T-helper 1 cell treated with Interleukin-12 subunit alpha and Interleukin-12 subunit beta and Interleukin-4 antibody, amounts not matched to agents 30 ng/mL and 1 ng/mL, for 36 hours (primary cell): ENCODE measurements around the gene PLEKHH2. TPM values are rescaled to one million over a fixed set of nuclear protein-coding genes. Genes with fewer than 3 reads are reported as not detected.

Experiments
- intact Hi-C: fragments of 100-400 bp; cut with micrococcal nuclease; formaldehyde crosslinking; loops from one replicate; pipeline ENCODE4 v1.15.1; 2024
- total RNA-seq: library from RNA; stranded (reverse); gene quantifications from 2 replicates; pipeline ENCODE4 v1.2.3, GENCODE V29; 2022

Gene PLEKHH2
- total RNA-seq, 1 donor from 2014 or later = 0.05 TPM

DNA sequence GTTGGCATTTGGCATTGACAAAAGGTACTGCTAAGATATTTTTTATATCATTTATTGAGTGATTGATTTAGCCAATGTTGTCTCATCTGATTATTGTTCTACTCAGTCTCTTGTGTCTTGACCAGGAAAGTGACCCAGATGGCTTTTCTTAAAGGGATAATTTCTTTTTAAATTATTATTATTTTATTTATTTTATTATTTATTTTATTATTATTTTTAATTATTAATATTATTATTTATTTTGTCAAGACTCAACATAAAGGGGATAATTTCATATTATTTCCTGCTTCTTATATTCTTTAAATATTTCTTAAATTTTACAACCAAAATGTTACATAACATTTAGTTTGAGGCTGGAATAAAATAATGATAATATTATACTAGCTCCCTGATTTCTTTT, 163.8 kb downstream of the PLEKHH2 start:
- intact Hi-C loops = no loop called here

GRCh38 chr2:43802135-43802534, 165.1 kb downstream of the PLEKHH2 start:
- intact Hi-C loops = no loop called here

- intact Hi-C loops = no loop called here
Measured at GRCh38 chr2:43803113-43803512, 166.1 kb downstream of the PLEKHH2 start.

GRCh38 chr2:43806719-43807031, 169.6 kb downstream of the PLEKHH2 start:
- intact Hi-C loops = no loop called here

GRCh38 chr2:43810452-43810851, 173.4 kb downstream of the PLEKHH2 start:
- intact Hi-C loops = no loop called here

DNA sequence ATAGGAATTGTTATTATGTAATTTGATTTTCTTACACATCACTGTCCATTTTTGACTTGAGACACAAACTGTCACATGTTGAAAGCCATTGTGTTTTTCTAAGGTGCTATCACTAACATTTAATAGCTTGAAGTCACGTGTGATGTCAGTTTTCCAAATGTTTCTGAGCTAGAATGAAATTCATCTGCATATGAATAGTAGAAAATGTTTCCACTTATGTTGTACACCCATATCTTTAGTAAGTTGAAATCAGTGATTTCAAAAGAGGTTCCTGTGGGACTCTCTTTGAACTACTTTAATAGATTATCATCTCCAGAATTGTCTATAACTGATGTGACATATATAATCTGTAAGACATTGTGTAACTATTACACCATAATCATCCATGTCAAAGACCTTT, 173.8 kb downstream of the PLEKHH2 start:
- intact Hi-C loops = no loop called here

DNA sequence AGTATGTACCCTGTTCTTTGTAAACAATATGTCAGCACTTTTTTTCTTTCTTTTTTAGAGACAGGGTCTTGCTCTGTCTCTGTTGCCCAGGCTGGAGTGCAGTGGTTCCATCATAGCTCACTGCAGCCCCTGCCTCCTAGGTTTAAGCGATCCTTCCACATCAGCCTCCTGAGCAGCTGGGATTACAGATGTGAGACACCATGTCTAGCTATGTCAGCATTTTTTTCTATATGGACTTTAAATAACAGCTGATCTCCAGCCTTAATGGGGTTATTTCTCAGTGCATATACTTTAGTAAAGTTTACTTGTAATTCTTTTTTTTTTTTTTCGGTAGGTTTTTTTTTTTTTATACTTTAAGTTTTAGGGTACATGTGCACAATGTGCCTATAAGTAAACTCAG, 174.9 kb downstream of the PLEKHH2 start:
- intact Hi-C loops = no loop called here

GRCh38 chr2:43812947-43813346, 175.9 kb downstream of the PLEKHH2 start:
- intact Hi-C loops = no loop called here

DNA sequence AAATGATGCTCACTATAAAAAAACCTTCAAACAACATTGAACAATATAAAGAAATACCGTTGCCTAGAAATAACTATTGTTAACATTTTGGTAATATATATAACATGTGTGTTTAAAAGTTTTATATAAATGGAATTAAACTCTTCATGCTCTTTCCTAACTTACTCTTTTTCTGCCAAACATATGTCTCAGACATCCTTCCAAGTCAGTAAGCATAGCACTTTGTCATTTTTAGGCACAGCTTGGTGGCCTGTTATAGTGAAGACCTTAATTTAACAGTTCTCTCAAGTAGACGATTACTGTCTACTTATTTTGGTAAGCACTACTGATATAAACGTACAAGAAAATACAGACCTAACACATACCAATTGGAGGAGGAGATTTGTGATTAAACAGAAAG, 177.7 kb downstream of the PLEKHH2 start:
- intact Hi-C loops = no loop called here

Other genes starting within 250 kb of the PLEKHH2 start
- 36.0 and 40.4 TPM in 2 replicates for gene THADA, start 41.2 kb upstream of the PLEKHH2 start, total RNA-seq
- 0.17 TPM in 1 of 2 replicates, not detected in the other for gene C1GALT1C1L, start 39.2 kb downstream of the PLEKHH2 start, total RNA-seq
- 3.6 and 4.0 TPM in 2 replicates for gene DYNC2LI1, start 136.8 kb downstream of the PLEKHH2 start, total RNA-seq
- gene ABCG5, start 201.6 kb downstream of the PLEKHH2 start, total RNA-seq = not detected in 2 replicates
- gene ABCG8, start 201.7 kb downstream of the PLEKHH2 start, total RNA-seq = not detected in 2 replicates